Panc1 (cell line): ENCODE measurements around the gene ARL11. TPM values are rescaled to one million over a fixed set of nuclear protein-coding genes. Genes with fewer than 3 reads are reported as not detected.

Experiments
- ATAC-seq: fragments of 200-7000 bp; cut with Tn5 transposase; 2 replicates; pipeline ENCODE4 v1.9.1; 2020; ENCODE audit warnings: mild to moderate bottlenecking, moderate library complexity
- BruUV-seq: library from RNA; stranded (reverse); fragments of 400-500 nt; replicated peaks from 2 replicates; lab custom pipeline; 2021; lab: Mats Ljungman, UMichigan
- CTCF ChIA-PET: fragments of 300-600 bp; sonication (Branson Sonifier 250); formaldehyde crosslinking; loops from one replicate; lab custom pipeline; 2022; ENCODE audit warnings: antibody characterized with exemption; lab: Charles Lee
- POLR2A ChIA-PET: fragments of 300-600 bp; sonication (Branson Sonifier 250); formaldehyde crosslinking; loops from one replicate; lab custom pipeline; 2022; ENCODE audit warnings: antibody characterized with exemption; lab: Charles Lee
- DNase-seq: peaks from one replicate; pipeline ENCODE4 v3.0.0-alpha.2; 2010; ENCODE audit warnings: low read depth, low spot score
- H3K27ac ChIP-seq: 2 replicates; pipeline ENCODE4 v1.5.1; 2011; ENCODE audit warnings: mild to moderate bottlenecking, low read length, inconsistent platforms
- H3K27me3 ChIP-seq: fragments of 200-500 bp; sonication (Bioruptor generic); 2 replicates; pipeline ENCODE4 v1.6.0; 2014; ENCODE audit warnings: low read length, inconsistent platforms; ENCODE audit not compliant: control insufficient read depth, insufficient read depth
- H3K36me3 ChIP-seq: fragments of 200-500 bp; sonication (Bioruptor generic); 2 replicates; pipeline ENCODE4 v1.5.1; 2014; ENCODE audit warnings: inconsistent platforms, mild to moderate bottlenecking, low read length, moderate library complexity; ENCODE audit not compliant: control insufficient read depth, insufficient read depth
- H3K4me1 ChIP-seq: 2 replicates; pipeline ENCODE4 v1.5.1; 2011; ENCODE audit warnings: inconsistent platforms, mild to moderate bottlenecking, low read length, moderate library complexity; ENCODE audit not compliant: control insufficient read depth, insufficient read depth
- H3K4me3 ChIP-seq, 2 experiments: 2 replicates each; pipeline ENCODE4 v1.5.1; 2011 to 2012; ENCODE audit warnings: low read depth in 2 of 2, low read length in 2 of 2, mild to moderate bottlenecking in 2 of 2, inconsistent platforms in 1 of 2, moderate library complexity in 1 of 2
- H3K9me3 ChIP-seq: fragments of 200-500 bp; sonication (Bioruptor generic); 2 replicates; pipeline ENCODE4 v1.5.1; 2014; ENCODE audit warnings: low read depth, mild to moderate bottlenecking, inconsistent platforms, low read length, moderate library complexity; ENCODE audit not compliant: control insufficient read depth, insufficient read depth
- POLR2AphosphoS5 ChIP-seq: IDR thresholded peaks from 2 replicates; pipeline ENCODE4 v1.6.1; 2012; ENCODE audit warnings: mild to moderate bottlenecking, low read depth, low read length, moderate library complexity
- SIN3A ChIP-seq: IDR thresholded peaks from 2 replicates; pipeline ENCODE4 v1.6.1; 2012; ENCODE audit warnings: low read depth, mild to moderate bottlenecking, low read length, moderate library complexity, borderline replicate concordance; ENCODE audit not compliant: insufficient read depth
- TCF7L2 ChIP-seq: IDR thresholded peaks from 2 replicates; pipeline ENCODE4 v1.6.1; 2011; ENCODE audit warnings: mild to moderate bottlenecking, low read depth, low read length, inconsistent platforms
- in situ Hi-C: cut with HindIII; loops from 2 replicates; pipeline ENCODE4 v1.10.0; 2016; ENCODE audit warnings: low sequenced_read_pairs, low pct_unique_long_range_greater_than_20kb
- intact Hi-C: fragments of 100-400 bp; cut with micrococcal nuclease; formaldehyde crosslinking; loops from one replicate; pipeline ENCODE4 v1.10.0; 2022; ENCODE audit not compliant: unreplicated experiment
- total RNA-seq: library from RNA; stranded (reverse); gene quantifications from one replicate; pipeline ENCODE4 v1.2.1, GENCODE V29; 2021; ENCODE audit not compliant: unreplicated experiment
- TF ChIP-seq, protein P1 (sequence below), 2 experiments: IDR thresholded peaks; 2 replicates each; pipeline ENCODE4 v1.6.1; 2011 to 2012; ENCODE audit warnings: low read depth in 2 of 2, control low read depth in 1 of 2, low read length in 1 of 2, mild to moderate bottlenecking in 1 of 2, moderate library complexity in 1 of 2; ENCODE audit not compliant: insufficient read depth in 1 of 2
- TF ChIP-seq, protein P2 (sequence below): fragments of 450-650 bp; IDR thresholded peaks from 2 replicates; pipeline ENCODE4 v1.5.1; 2017; ENCODE audit warnings: mild to moderate bottlenecking

ARL11 gene
- total RNA-seq, 1 experiment from 2014 or later = not detected

DNA sequence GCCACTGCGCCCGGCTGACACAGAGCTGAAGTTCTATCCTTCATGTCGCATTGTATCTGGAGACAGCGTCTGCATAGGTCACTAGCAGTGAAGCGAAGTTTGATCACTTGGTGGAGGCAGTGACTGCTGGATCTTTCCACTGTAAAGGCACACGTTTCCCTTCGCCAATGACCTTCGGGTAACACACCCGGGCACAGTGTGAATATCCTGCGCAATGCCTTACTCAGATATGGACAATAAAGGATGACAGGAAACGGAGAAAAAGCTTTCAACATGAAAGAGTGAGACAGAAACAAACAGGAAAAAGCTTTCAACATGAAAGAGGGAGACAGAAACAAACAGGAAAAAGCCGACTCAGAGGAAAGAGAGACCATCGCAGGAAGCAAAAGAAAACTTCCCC is 17.1 kb downstream of the ARL11 start:
- ATAC-seq = no peak
- ChIA-PET POLR2A (no interaction called here), CTCF (no interaction called here)
- H3K4me3 ChIP-seq = no peak overlapping the region
- no peaks in the 10 kb centered on the region for H3K9me3 ChIP-seq
- in situ Hi-C loops = no loop called here
- H3K36me3 ChIP-seq = no peaks in the 10 kb centered on the region
- no peak for DNase-seq
- H3K27me3 ChIP-seq = no peaks in the 10 kb centered on the region
- no peak for TF ChIP-seq POLR2AphosphoS5
- TF ChIP-seq SIN3A = no peak
- H3K27ac ChIP-seq = no peak overlapping the region
- no peaks in the 10 kb centered on the region for H3K4me1 ChIP-seq
- intact Hi-C loops = no loop called here
- BruUV-seq = no TSS peak

DNA sequence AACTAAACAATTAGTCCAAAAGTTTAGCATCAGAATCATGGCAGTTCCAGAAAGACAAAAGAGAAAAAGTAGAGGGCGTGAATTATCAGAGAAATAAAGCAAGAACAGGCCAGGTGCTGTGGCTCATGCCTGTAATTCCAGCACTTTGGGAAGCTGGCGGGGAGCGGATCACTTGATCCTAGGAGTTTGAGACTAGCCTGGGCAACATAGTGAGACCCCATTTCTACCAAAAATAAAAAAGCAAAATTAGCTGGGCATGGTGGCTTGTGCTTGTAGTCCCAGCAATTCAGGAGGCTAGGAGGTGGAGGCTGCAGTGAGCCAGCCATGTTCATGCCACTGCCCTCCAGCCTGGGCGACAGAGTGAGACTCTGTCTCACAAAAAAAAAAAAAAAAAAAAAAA is 18.4 kb downstream of the ARL11 start:
- H3K4me3 ChIP-seq = no peak overlapping the region
- ATAC-seq (no peak), DNase-seq (no peak)
- BruUV-seq = no TSS peak
- no peak overlapping the region for H3K27ac ChIP-seq
- H3K9me3 ChIP-seq = no peaks in the 10 kb centered on the region
- TF ChIP-seq, protein P1, sequence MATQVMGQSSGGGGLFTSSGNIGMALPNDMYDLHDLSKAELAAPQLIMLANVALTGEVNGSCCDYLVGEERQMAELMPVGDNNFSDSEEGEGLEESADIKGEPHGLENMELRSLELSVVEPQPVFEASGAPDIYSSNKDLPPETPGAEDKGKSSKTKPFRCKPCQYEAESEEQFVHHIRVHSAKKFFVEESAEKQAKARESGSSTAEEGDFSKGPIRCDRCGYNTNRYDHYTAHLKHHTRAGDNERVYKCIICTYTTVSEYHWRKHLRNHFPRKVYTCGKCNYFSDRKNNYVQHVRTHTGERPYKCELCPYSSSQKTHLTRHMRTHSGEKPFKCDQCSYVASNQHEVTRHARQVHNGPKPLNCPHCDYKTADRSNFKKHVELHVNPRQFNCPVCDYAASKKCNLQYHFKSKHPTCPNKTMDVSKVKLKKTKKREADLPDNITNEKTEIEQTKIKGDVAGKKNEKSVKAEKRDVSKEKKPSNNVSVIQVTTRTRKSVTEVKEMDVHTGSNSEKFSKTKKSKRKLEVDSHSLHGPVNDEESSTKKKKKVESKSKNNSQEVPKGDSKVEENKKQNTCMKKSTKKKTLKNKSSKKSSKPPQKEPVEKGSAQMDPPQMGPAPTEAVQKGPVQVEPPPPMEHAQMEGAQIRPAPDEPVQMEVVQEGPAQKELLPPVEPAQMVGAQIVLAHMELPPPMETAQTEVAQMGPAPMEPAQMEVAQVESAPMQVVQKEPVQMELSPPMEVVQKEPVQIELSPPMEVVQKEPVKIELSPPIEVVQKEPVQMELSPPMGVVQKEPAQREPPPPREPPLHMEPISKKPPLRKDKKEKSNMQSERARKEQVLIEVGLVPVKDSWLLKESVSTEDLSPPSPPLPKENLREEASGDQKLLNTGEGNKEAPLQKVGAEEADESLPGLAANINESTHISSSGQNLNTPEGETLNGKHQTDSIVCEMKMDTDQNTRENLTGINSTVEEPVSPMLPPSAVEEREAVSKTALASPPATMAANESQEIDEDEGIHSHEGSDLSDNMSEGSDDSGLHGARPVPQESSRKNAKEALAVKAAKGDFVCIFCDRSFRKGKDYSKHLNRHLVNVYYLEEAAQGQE (IDR thresholded peaks at IDR 0.05; ENCODE audit: insufficient read depth in 1 of 2, low read depth in 2 of 2, low read length in 1 of 2) = no peak
- TF ChIP-seq POLR2AphosphoS5 (no peak), TCF7L2 (no peak), SIN3A (no peak)
- TF ChIP-seq, protein P2, sequence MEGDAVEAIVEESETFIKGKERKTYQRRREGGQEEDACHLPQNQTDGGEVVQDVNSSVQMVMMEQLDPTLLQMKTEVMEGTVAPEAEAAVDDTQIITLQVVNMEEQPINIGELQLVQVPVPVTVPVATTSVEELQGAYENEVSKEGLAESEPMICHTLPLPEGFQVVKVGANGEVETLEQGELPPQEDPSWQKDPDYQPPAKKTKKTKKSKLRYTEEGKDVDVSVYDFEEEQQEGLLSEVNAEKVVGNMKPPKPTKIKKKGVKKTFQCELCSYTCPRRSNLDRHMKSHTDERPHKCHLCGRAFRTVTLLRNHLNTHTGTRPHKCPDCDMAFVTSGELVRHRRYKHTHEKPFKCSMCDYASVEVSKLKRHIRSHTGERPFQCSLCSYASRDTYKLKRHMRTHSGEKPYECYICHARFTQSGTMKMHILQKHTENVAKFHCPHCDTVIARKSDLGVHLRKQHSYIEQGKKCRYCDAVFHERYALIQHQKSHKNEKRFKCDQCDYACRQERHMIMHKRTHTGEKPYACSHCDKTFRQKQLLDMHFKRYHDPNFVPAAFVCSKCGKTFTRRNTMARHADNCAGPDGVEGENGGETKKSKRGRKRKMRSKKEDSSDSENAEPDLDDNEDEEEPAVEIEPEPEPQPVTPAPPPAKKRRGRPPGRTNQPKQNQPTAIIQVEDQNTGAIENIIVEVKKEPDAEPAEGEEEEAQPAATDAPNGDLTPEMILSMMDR = no peak
- no peaks in the 10 kb centered on the region for H3K36me3 ChIP-seq
- intact Hi-C loops = no loop called here
- CTCF ChIA-PET = no interaction called here
- POLR2A ChIA-PET = no interaction called here
- in situ Hi-C loops = no loop called here
- H3K27me3 ChIP-seq = no peaks in the 10 kb centered on the region
- H3K4me1 ChIP-seq = no peaks in the 10 kb centered on the region

DNA sequence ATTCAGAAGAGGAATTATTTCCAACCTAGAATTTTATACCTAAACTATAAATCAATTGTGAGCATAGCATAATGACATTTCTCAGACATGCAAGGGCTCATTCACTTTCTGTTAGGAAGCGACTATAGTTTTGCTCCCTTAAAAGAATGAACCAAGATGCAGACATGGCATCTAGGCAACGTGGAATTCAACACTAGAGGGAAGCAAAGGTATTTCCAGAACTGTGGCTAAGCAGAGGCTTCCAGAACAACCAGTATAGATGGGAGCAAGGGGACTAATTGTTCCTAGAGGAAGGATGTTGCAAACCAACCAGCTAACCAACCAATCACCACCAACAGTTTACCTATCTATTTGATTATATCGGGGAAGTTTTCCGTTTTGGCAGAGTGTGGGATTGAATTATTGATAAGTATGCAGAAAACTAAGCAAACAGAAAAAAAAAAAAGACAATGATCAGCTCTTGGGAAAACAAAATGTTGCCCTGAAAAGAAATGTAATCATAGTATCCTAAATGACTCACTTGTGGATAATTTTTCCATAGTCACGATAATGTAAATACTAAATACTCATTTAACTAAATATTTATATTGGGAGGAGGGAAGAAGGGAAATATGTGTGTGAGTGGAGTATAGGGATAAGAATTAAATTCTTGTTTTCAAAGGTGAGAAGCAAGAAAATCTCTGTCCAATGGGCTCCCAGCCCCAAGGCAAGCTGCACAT is 21.1 kb downstream of the ARL11 start:
- Histone ChIP-seq H3K9me3 (no peaks in the 10 kb centered on the region), H3K4me1 (no peaks in the 10 kb centered on the region), H3K4me3 (no peak overlapping the region), H3K27ac (no peak overlapping the region), H3K36me3 (no peaks in the 10 kb centered on the region), H3K27me3 (no peaks in the 10 kb centered on the region)
- ChIA-PET CTCF (no interaction called here), POLR2A (interaction anchor here (0.6 kb wide), 1 partner anchor 9 kb away, joined by 3 read pairs; no protein-coding TSS in a partner anchor)
- no TSS peak for BruUV-seq
- intact Hi-C loops = no loop called here
- in situ Hi-C loops = no loop called here
- DNase-seq = no peak
- peak; percentile 80 for ATAC-seq
- TF ChIP-seq, protein P2 = peak; percentile 63
- no peak for TF ChIP-seq TCF7L2
